HG03354 (cell line): ENCODE results near the gene PLD2.

Experiments used
- ATAC-seq: cut with Tn5 transposase; IDR thresholded peaks from one replicate; pipeline ENCODE4 v1.9.1; 2021; ENCODE audit warnings: mild to moderate bottlenecking; ENCODE audit not compliant: unreplicated experiment, poor library complexity, severe bottlenecking

The PLD2 gene, protein sequence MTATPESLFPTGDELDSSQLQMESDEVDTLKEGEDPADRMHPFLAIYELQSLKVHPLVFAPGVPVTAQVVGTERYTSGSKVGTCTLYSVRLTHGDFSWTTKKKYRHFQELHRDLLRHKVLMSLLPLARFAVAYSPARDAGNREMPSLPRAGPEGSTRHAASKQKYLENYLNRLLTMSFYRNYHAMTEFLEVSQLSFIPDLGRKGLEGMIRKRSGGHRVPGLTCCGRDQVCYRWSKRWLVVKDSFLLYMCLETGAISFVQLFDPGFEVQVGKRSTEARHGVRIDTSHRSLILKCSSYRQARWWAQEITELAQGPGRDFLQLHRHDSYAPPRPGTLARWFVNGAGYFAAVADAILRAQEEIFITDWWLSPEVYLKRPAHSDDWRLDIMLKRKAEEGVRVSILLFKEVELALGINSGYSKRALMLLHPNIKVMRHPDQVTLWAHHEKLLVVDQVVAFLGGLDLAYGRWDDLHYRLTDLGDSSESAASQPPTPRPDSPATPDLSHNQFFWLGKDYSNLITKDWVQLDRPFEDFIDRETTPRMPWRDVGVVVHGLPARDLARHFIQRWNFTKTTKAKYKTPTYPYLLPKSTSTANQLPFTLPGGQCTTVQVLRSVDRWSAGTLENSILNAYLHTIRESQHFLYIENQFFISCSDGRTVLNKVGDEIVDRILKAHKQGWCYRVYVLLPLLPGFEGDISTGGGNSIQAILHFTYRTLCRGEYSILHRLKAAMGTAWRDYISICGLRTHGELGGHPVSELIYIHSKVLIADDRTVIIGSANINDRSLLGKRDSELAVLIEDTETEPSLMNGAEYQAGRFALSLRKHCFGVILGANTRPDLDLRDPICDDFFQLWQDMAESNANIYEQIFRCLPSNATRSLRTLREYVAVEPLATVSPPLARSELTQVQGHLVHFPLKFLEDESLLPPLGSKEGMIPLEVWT

DNA sequence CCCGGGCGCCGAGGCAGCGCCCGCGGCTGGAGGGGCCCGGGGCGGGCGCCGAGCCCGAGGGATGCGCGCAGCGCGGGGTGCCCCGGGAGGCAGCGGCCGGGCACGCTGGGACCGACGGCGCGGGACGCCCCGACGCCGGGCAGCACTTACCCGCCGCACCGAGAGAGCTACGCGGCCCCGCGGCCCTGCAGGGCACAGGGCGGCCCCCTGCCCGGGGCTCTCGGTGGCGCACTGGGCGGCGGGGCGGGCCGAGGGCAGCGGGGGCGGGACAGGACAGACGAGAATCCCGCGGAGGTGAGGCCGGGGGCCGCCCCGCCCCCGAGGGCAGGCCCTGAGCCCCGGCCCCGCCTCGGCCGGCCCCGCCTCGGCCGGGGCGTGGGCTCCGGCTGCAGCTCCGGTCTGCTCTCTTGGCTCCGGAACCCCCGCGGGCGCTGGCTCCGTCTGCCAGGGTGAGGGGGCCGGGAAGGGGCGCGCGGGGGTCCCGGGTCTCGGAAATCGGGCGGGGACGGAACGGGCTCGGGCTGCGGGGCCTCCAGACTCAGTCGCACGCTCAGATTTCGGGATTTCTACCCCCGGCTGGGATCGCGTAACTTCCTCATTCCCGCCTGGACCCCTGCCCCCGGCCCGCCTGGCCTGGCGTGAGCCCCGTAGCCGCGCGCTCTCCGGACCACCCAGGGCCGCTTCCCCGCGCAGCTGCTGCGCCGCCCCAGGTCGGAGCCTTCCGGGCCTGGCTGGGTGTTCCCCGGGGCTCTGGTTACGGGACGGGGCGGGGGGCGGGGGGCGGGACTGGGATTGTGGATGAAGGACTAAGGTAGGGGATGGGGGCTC, at the start of gene PLD2:
Gene PLD2 (plus strand): TSS at position 376 of the 828 bp plus-strand sequence. CDS start 621 bp downstream, outside the sequence.
- ATAC-seq = peak; percentile 95

DNA sequence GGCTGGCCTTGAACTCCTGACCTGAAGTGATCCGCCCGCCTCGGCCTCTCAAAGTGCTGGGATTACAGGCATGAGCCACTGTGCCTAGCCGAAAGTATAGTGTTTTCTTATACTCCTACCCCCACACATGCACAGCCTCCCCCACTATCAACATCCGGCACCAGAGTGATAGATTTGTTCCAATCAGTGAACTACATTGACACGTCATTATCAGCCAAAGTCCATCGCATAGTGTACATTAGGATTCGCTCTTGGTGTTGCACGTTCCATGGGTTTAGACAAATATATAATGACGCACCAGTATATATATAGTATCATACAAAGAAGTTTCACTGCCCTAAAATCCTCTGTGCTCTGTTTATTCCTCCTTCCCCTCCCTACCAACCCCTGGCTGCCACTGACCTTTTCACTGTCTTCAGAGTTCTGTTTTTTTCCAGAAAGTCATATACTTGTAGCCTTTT, 47.1 kb upstream of the PLD2 start:
- no peak for ATAC-seq

DNA sequence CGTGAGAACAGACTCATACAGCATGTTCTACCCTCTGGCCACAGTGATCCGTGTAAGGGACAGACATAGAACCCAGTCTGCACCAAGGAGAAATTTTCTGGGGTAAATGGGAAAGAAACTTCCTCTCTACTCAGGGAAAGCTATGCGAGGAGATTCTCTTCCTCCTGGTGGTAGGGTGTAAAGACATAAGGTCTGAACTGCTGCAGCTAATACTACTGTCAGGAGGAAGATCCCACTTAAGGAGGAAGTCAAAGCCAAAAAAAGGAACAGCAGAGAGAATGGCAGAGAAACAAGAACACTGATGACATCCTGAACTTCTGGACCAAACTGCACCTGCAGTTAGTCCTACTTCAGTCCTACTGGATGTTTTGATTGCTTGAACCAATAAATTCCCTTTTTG, 42.4 kb upstream of the PLD2 start:
- no peak for ATAC-seq

DNA sequence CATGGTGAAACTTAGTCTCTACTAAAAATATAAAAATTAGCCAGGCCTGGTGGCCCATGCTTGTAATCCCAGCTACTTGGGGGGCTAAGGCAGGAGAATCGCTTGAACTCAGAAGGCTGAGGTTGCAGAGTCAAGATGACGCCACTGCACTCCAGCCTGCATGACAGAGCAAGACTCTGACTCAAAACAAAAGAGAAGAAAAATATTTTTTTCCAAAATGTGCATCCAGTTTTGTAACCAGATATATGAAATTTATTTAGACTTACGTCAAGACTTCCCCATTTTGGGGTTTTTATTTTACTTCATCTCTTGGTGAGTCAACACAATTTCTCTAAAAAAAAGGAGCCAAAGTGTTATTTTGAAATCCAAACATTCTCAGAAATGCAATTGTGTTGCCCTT, 40.8 kb upstream of the PLD2 start:
- ATAC-seq = no peak

DNA sequence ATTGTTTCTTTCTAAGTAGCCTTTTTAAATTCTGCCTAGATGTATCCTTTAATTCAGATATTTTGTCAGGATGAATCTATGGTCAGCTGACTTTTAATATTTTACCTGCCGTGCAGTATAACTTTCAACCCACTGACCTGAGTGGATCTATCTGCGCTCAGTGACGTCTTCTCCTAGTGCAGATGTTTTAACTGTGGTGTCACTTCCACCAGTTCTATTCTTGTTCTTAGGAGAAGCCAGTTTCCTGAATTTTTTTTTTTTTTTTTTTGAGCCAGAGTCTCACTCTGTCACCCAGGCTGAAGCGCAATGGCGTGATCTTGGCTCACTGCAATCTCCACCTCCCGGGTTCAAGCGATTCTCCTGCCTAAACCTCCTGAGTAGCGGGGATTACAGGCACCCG, 40.2 kb upstream of the PLD2 start:
- ATAC-seq = no peak

DNA sequence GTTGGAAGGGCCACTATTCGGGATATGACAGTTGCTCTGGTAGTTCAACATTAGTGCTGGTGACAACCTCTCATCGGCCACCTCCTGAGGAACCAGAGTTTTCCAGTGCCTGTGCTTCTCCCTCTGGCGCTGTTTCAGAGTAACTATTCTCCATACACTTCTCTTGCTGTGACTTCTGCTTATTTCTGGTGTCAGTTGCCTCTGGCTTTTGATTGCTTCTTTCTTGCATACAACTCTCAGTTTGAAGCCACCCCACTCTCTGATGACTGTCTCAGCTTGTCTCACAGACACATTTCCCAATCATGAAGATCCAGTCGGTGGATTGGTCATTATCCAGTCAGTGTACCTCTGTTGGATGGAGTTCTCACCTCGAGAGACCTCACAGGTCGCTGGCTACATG, 38.7 kb upstream of the PLD2 start:
- no peak for ATAC-seq

DNA sequence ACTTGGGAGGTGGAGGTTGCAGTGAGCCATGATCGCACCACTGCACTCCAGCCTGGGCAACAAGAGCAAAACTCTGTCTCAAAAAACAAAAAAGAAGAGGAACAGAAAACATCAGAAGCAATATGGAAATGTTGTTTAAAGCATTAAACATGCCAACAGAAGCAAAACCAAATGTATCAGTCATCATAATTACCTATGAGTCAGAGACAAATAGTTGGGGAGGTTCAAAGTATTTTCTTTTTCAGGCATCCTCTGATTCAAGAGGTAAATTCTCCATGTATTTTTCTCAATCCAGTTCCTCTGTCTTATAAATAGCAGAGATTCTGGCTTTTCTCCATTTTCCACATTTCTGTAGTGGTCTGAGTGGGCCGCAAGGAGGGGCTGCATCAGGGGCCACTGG, 37.3 kb upstream of the PLD2 start:
- ATAC-seq = no peak

DNA sequence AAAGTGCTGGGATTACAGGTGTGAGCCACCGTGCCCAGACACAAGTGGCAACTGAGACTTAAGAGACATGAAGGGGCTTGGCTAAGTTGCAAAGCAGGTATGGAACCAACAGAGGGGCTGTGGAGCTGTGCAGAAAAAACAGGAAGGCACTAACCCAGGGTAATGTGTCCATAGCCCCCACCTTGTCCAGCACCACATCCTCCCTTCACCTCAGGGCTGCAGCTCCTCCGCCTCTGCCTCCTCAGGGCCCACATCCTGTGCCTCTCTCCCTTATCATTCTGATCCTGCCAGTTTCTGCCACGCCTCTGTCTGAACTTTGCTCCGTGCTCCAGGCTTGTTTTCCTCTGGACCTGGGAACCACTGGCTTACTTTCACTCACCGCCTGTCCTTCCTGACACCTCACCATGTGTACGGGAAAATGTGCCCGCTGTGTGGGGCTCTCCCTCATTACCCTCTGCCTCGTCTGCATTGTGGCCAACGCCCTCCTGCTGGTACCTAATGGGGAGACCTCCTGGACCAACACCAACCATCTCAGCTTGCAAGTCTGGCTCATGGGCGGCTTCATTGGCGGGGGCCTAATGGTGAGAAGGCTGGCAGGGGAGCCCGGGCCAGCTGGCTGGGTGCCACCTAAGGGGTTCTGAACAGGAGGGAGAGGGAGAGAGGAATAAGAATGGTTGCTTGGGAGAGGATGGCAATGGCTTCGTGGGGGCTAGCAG, 35.3 kb upstream of the PLD2 start, which contains the start of gene TM4SF5:
Gene TM4SF5 (plus strand): TSS at position 368 of the 716 bp plus-strand sequence. CDS start 37 bp downstream, at position 405.
- ATAC-seq = no peak

DNA sequence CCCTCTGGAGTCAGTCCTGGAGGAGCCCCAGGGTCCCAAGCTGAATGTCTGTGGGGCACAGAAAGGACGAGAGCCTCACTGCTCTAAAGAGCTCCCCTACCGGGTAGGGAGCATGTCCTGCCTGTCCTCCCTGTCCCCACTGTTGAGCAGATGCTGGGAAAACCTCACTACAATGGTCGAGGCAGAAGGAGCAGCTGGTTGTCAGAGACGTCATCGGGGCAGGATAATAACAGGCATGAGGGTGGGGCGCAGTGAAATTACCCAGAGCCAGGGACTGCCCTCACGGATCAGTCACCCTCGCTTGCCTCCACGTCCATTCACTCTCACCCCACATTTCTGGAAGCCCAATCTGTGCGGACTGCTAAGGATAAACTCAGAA, 34.7 kb upstream of the PLD2 start:
- no peak for ATAC-seq

DNA sequence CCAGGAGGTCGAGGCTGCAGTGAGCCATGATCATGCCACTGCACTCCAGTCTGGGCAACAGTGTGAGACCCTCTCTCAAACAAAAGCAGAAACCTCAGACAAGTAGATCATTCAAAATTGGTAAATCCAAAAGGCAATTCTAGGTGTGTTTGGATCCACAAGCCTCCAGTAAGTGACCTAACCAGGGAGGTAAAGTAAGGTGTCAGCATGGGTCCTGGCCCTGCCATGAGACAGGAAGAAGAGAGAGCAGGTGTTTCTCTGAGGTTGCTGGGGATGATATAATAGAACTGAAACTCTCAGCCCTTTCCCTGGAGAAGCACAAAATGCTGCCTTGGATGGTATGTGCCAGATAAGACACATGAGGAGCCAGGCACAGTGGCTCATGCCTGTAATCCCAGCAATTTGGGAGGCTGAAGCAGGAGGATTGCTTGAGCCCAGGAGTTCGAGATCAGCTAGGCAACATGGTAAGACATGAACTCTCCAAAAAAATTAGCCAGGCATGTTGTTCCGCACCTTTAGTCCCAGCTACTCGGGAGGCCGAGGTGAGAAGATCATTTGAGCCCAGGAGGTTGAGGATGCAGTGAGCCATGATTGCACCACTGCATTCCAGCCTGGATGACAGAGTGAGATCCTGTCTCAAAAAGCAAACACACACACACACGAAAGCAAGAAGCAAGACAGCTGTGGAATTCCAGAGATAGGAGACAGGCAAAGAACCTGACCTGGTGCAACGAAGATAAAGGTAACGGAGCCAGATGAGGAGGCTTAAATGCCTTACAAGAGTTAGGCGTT, 28.8 kb upstream of the PLD2 start:
- ATAC-seq = no peak

DNA sequence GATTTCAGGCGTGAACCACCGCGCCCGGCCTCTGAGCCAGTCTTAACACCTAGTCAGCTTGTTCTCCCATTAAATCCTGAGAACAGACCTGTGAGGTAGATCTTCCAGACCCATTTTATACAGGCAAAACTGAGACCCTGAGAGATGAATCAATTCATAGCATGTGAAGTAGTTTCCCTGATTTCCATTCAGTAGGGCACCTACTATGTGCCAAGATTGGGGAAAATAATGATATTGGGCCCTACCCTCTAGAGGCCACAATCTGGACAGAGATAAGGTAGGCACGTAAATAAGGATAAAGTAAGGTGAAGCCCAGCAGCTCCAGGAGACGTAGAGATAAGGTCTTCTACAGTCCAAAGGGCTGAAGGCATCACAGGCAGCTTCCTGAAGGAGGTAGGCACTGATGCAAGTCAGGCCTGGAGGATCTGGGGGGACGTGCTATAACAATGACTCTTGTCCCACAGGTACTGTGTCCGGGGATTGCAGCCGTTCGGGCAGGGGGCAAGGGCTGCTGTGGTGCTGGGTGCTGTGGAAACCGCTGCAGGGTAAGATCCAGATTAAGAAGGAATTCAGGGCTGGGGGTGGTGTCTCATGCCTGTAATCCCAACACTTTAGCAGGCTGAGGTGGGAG, 26.5 kb upstream of the PLD2 start:
- no peak for ATAC-seq

DNA sequence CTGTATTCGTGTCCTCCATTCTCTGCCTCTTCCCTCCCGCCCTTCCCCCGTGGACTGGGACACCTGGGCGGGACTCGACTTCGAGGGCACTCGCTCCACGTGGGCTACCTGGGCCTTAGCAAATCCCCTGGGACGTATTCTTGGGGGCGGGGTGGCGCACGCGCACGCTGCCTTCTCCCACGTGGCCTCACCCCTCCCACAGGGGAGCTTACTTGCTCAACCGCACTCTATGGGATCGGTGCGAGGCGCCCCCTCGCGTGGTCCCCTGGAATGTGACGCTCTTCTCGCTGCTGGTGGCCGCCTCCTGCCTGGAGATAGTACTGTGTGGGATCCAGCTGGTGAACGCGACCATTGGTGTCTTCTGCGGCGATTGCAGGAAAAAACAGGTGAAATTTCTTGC, 24.3 kb upstream of the PLD2 start:
- no peak for ATAC-seq

DNA sequence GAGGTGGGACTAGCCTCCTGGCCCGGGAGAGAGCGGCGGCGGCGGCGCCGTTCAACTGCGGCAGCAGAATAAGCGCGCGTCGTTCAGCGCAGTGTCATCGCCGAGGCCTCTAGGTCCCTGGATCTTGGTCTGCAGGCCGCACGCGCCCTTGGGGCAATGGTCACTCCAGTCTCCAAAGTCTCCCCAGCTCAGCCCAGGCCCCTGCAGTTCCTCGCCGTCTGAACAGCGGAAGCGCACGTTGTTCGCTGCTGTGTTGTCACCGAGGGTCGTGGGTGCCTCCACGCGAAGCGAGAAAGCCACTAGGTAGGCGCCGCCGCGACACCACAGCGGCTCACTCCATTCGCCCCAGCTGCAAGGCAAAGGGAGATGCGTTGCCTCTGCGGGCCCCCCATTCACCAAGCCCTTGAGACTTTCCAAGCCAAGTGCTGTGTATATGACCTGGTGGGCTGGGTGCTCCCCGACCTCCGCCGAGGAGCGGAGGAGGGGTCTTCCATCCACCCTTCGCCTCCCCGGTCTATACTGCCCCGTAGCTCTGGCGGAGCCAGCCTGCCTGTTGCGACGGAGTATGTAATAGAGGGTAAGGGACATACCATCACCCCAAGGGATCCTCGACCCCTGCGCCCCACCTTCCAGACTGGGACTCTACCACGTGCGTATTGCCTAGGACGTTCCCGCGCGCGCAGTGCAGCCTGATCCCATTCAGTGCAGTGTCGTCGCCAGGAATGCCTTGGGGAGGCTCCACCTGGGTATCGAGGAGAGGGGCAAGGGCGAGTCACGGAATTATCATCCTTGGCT, 21.4 kb upstream of the PLD2 start:
- no peak for ATAC-seq

DNA sequence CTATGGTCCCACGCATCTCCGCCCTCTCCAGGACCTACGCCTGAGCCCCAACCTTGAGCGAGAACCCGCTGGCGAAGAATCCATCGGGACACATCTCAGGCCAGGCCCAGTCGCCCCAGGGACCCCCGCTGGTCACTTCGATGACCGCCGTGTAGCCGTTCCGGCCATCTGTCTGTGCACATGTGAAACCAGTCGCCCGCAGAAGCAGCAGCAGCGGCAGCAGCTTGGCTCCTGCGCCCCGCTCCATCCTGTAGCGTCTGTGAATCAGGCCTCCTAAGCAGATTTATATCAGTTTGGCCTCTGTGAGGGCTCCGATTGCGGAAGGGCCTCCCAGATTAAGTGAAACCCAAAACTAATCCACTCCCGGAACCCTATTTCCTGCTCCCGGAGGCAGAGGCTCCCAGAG, 20.8 kb upstream of the PLD2 start, which contains the start of gene VMO1:
Gene VMO1 (minus strand): TSS at position 259 of the 406 bp plus-strand sequence. CDS start 12 bp downstream, at position 247.
- ATAC-seq = no peak

DNA sequence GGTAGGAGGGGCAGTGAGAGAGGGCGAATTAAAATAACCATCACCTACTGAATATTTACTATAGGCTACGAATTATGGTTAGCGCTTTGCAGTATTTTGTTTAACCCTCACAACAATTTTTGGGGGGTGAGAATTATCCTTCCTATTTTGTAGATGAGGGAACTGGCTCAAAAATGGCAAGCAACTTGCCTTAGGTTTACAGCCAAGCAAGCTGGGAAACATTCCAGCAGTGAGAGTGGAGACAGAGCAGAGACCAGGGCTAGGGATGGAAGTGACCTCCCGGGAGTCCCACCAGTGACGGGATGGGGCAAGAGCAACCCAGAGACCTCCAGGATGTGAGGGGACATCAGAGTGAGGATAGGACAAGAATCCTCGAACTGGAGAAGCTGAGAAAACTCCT, 20.4 kb upstream of the PLD2 start:
- ATAC-seq = no peak

DNA sequence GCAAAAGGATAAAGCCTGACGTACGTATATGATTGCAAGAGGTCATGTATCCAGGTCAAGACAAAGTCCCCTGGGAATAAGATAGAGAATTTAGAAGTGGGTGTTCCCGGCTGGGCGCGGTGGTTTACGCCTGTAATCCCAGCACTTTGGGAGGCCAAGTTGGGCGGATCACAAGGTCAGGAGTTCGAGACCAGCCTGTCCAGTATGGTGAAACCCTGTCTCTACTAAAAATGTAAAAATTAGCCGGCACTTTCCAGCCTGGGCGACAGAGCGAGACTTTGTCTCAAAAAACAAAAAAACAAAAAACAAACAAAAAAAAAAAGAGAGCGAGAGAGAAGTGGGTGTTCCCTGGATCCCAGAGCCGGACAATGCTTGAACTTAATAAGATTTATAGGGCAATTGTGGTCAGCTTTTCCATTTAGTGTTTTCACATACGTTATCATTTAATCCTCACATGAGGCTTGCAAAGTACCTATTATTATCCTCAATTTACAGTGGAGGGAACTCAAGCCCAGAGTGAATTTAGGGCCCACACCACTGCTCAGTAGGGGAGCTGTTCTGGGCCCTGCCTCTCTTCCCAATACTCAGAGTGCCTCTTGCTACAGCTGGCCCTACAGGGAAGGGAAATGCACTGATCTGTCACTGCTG, 18.7 kb upstream of the PLD2 start:
- no peak for ATAC-seq
